Lower leg skin (tissue), 4 donors: ENCODE data around the gene MAN2A2. TPM values are rescaled to one million over a fixed set of nuclear protein-coding genes. Genes with fewer than 3 reads are reported as not detected.

ENCODE experiments used
- DNase-seq, 2 donors: peaks; one replicate each; pipeline ENCODE4 v3.0.0-alpha.2; 2019; ENCODE audit warnings: low spot score in 2 of 2
- H3K4me3 ChIP-seq: fragments of 200-600 bp; sonication (generic); 2 replicates; pipeline ENCODE4 v1.5.1; 2017; ENCODE audit warnings: mild to moderate bottlenecking, low read depth; ENCODE audit not compliant: poor library complexity, severe bottlenecking
- CTCF ChIP-seq, 3 donors: fragments of 450-650 bp; IDR thresholded peaks; one replicate each; pipeline ENCODE4 v1.5.1; 2016; ENCODE audit warnings: antibody characterized with exemption in 3 of 3, mild to moderate bottlenecking in 3 of 3, moderate library complexity in 2 of 3
- POLR2A ChIP-seq, 2 donors: fragments of 450-650 bp; IDR thresholded peaks; one replicate each; pipeline ENCODE4 v1.6.1; 2016 to 2017; ENCODE audit warnings: antibody characterized with exemption in 2 of 2, mild to moderate bottlenecking in 1 of 2, moderate library complexity in 1 of 2
- WGBS, 2 donors: methylation state at CpG; one replicate each; pipeline ENCODE4 v1.1.5; 2018; 5-methylcytosine and 5-hydroxymethylcytosine counted together
- intact Hi-C: fragments of 100-400 bp; cut with DNase I; formaldehyde crosslinking; loops from one replicate; pipeline ENCODE4 v1.15.0; 2023; ENCODE audit warnings: low total_unique reads
- total RNA-seq, 4 donors: library from RNA; depleted of rRNA; stranded (reverse); fragments of >200 nt; gene quantifications; one replicate each; pipeline ENCODE4 v1.1.0, GENCODE V29; 2016

Gene MAN2A2
- total RNA-seq, 4 donors from 2014 or later = 21.8 to 43.5 (median 27.4) TPM

GRCh38 chr15:90884719-90885431, 18.2 kb upstream of the MAN2A2 start:
- peak overlapping the region; percentile 41 for H3K4me3 ChIP-seq
- intact Hi-C loops = loop anchor here (5.0 kb wide), 2 partner anchors 238 to 1883 kb away; no protein-coding TSS in a partner anchor
- WGBS, 2 donors = 43 to 71% methylated on average over 16 of the region's 16 CpGs
- DNase-seq = no peak
- TF ChIP-seq CTCF (IDR thresholded peaks at IDR 0.05) = no peak
- TF ChIP-seq POLR2A (IDR thresholded peaks at IDR 0.05) = no peak

GRCh38 chr15:90885432-90886290, 17.4 kb upstream of the MAN2A2 start:
- peak; percentile 75 to 97 for DNase-seq
- no peak overlapping the region for H3K4me3 ChIP-seq
- TF ChIP-seq CTCF (IDR thresholded peaks at IDR 0.05) = peak in 1 of 3 donors; percentile 89
- TF ChIP-seq POLR2A (IDR thresholded peaks at IDR 0.05) = no peak
- intact Hi-C loops = loop anchor here (5.0 kb wide), 1 partner anchor 238 kb away; no protein-coding TSS in a partner anchor
- WGBS, 2 donors = 31 to 58% methylated on average over 15 to 16 of the region's 23 CpGs

DNA sequence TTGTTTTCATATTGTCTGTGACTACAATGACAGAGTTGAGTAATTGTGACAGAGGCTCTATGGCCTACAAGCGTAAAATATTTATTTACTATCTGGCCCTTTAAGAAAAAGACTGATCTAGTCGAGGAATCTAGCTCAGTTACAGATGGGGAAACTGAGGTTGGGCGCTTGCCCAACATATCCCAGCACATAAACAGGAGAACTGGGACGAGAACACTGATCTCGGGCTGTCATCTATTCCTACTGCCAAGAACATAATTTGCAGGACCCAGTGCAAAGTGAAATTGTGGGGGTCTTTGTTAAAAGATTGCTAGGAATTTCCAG, 16.8 kb upstream of the MAN2A2 start:
- DNase-seq = no peak
- 21 to 24% methylated on average over 5 of the region's 5 CpGs for WGBS, 2 donors
- TF ChIP-seq POLR2A (IDR thresholded peaks at IDR 0.05) = no peak
- TF ChIP-seq CTCF (IDR thresholded peaks at IDR 0.05) = no peak
- H3K4me3 ChIP-seq = no peak overlapping the region
- intact Hi-C loops = loop anchor here (5.0 kb wide), 1 partner anchor 239 kb away; no protein-coding TSS in a partner anchor

- DNase-seq = no peak
- 86 to 95% methylated on average over 11 to 13 of the region's 13 CpGs for WGBS, 2 donors
- H3K4me3 ChIP-seq = no peak overlapping the region
- intact Hi-C loops = loop anchor here (5.0 kb wide), 1 partner anchor 240 kb away; no protein-coding TSS in a partner anchor
- TF ChIP-seq CTCF (IDR thresholded peaks at IDR 0.05) (no peak), POLR2A (IDR thresholded peaks at IDR 0.05) (no peak)
These were observed 16.0 kb upstream of the MAN2A2 start for GRCh38 chr15:90887037-90887481.

GRCh38 chr15:90889313-90889730, 13.8 kb upstream of the MAN2A2 start:
- no peak for DNase-seq
- TF ChIP-seq CTCF (IDR thresholded peaks at IDR 0.05) (no peak), POLR2A (IDR thresholded peaks at IDR 0.05) (no peak)
- WGBS, 2 donors = 81 to 89% methylated on average over 14 to 16 of the region's 18 CpGs
- H3K4me3 ChIP-seq = no peak overlapping the region
- intact Hi-C loops = loop anchor here (5.0 kb wide), 1 partner anchor 242 kb away; no protein-coding TSS in a partner anchor
